ENCODE results near the gene FAM117A.

Gene FAM117A
- total RNA-seq = 69.8 to 103 (median 79.5) reads per million in 3 donors

DNA sequence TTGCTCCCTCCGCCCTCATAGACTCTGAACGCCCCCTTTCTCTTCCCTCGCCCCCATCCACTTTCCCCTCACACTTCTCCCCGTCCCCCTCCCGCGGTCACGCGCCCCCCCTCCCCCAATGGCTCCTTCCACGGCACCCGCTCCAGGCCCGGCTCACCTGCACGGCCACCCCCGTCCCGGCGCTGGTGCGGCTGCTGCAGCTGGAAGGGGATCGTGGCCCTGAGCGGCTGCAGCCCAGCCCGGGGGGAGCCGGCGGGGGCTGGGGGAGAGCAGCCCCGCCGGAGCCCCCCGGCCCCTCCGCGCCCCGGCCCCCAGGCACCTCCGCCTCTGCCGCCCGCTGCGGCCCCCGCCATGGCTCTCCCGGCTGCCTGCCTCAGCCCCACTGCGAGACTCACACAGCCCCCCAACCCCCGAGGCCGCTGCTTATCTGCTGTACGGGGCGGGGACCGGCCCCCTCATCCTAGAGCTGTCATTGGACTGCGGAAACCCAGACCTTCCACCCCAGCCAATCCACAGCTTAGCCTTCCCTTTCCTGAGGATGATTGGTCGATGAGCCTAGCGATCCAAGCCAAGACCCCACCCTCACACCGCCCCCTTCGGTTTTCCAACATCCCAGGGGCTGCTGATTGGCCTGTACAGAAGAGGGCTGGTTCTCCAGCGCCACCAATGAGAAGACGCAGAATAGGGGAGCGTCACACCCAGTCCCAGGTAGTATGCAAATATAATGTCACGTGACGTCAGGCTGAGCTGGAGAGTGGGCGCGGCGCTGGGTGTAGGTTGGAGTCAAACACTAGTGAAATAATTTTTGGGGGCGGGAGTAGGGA, at the start of gene FAM117A:
Gene FAM117A, minus strand, starts transcription at position 397 of the 824 bp plus-strand sequence. Its CDS starts 44 bp downstream, at position 353.
- Histone ChIP-seq H3K36me3 (ENCODE audit: control insufficient read depth, insufficient read depth, low read length) (no peaks in the 10 kb centered on the region), H3K4me3 (ENCODE audit: insufficient read depth, low read depth, low read length, poor library complexity, severe bottlenecking) (peak within 1 kb of the TSS; percentile 65), H3K4me1 (ENCODE audit: control insufficient read depth, insufficient read depth, low read length, poor library complexity, severe bottlenecking) (peaks cover 37% of the 10 kb centered on the region), H3K27me3 (replicated peaks; ENCODE audit: control insufficient read depth, insufficient read depth, low read length, poor library complexity, severe bottlenecking) (no peaks in the 10 kb centered on the region), H3K27ac (ENCODE audit: insufficient read depth, low read length, poor library complexity, severe bottlenecking) (peak within 1 kb of the TSS; percentile 67), H3K9me3 (ENCODE audit: control insufficient read depth, low read length) (no peaks in the 10 kb centered on the region)
- peak; percentile 95 to 98 (median 97) for DNase-seq

DNA sequence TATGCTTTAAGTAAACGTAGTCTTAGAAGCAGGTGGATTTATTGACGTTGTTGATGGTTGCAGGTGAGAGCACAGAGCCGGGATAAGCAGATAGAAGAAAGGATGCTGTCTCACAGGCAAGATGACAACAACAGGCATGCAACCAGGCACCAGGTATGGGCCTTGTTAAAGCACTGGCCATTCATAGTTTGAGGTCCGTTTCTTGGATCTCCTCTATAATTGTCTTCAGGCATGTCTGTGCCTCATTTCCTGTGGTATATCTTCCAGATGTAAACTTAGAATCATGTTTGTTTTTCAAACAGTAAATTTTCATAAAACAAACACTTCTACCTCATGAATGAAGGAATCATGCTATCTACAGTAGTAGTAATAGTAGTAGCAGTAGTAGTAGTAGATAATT, 45.1 kb upstream of the FAM117A start:
- H3K4me1 ChIP-seq (ENCODE audit: control insufficient read depth, insufficient read depth, low read length, poor library complexity, severe bottlenecking) = no peaks in the 10 kb centered on the region
- no peaks in the 10 kb centered on the region for H3K27me3 ChIP-seq (replicated peaks; ENCODE audit: control insufficient read depth, insufficient read depth, low read length, poor library complexity, severe bottlenecking)
- H3K4me3 ChIP-seq (ENCODE audit: insufficient read depth, low read depth, low read length, poor library complexity, severe bottlenecking) = no peak overlapping the region
- no peak for DNase-seq
- no peaks in the 10 kb centered on the region for H3K9me3 ChIP-seq (ENCODE audit: control insufficient read depth, low read length)
- no peak overlapping the region for H3K27ac ChIP-seq (ENCODE audit: insufficient read depth, low read length, poor library complexity, severe bottlenecking)
- H3K36me3 ChIP-seq (ENCODE audit: control insufficient read depth, insufficient read depth, low read length) = peaks cover 59% of the 10 kb centered on the region

DNA sequence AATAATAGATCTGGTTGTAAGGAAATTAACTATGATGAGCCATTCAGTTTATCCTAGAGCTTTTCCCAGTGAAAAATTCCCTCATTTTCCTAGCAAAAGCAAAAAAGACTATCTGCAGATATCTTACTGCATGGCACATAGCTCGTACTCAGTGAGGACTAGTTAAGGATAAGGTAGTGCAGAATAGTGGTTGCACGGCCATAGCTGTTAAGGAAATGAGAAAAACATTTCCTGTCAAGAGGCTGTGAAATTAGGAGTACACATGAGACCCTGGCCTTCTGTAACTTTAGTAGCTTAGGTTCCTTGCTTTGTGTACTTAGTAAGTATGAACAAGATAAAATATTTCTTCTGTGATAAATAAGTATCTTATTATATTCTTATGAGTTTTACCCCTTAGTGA, 34.8 kb upstream of the FAM117A start:
- DNase-seq = no peak
- Histone ChIP-seq H3K27me3 (replicated peaks; ENCODE audit: control insufficient read depth, insufficient read depth, low read length, poor library complexity, severe bottlenecking) (no peaks in the 10 kb centered on the region), H3K36me3 (ENCODE audit: control insufficient read depth, insufficient read depth, low read length) (peaks cover 73% of the 10 kb centered on the region), H3K27ac (ENCODE audit: insufficient read depth, low read length, poor library complexity, severe bottlenecking) (no peak overlapping the region), H3K9me3 (ENCODE audit: control insufficient read depth, low read length) (no peaks in the 10 kb centered on the region), H3K4me3 (ENCODE audit: insufficient read depth, low read depth, low read length, poor library complexity, severe bottlenecking) (no peak overlapping the region), H3K4me1 (ENCODE audit: control insufficient read depth, insufficient read depth, low read length, poor library complexity, severe bottlenecking) (peaks cover 6% of the 10 kb centered on the region)

DNA sequence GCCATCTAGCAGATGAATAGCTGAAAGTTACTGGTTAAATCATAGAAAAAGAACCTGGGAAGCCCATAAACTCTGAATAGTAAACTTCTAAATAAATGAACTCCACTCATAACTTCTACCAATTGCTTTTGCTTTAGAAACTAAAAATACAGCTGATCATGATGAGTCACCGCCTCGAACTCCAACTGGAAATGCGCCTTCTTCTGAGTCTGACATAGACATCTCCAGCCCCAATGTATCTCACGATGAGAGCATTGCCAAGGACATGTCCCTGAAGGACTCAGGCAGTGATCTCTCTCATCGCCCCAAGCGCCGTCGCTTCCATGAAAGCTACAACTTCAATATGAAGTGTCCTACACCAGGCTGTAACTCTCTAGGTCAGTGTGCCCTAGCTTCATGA, 34.3 kb upstream of the FAM117A start:
- Histone ChIP-seq H3K36me3 (ENCODE audit: control insufficient read depth, insufficient read depth, low read length) (peaks cover 78% of the 10 kb centered on the region), H3K4me1 (ENCODE audit: control insufficient read depth, insufficient read depth, low read length, poor library complexity, severe bottlenecking) (peaks cover 6% of the 10 kb centered on the region), H3K27me3 (replicated peaks; ENCODE audit: control insufficient read depth, insufficient read depth, low read length, poor library complexity, severe bottlenecking) (no peaks in the 10 kb centered on the region), H3K9me3 (ENCODE audit: control insufficient read depth, low read length) (no peaks in the 10 kb centered on the region), H3K27ac (ENCODE audit: insufficient read depth, low read length, poor library complexity, severe bottlenecking) (no peak overlapping the region), H3K4me3 (ENCODE audit: insufficient read depth, low read depth, low read length, poor library complexity, severe bottlenecking) (no peak overlapping the region)
- DNase-seq = no peak

- H3K4me1 ChIP-seq (ENCODE audit: control insufficient read depth, insufficient read depth, low read length, poor library complexity, severe bottlenecking) = peaks cover 12% of the 10 kb centered on the region
- no peak for DNase-seq
- H3K9me3 ChIP-seq (ENCODE audit: control insufficient read depth, low read length) = no peaks in the 10 kb centered on the region
- no peaks in the 10 kb centered on the region for H3K27me3 ChIP-seq (replicated peaks; ENCODE audit: control insufficient read depth, insufficient read depth, low read length, poor library complexity, severe bottlenecking)
- H3K4me3 ChIP-seq (ENCODE audit: insufficient read depth, low read depth, low read length, poor library complexity, severe bottlenecking) = no peak overlapping the region
- peaks cover 78% of the 10 kb centered on the region for H3K36me3 ChIP-seq (ENCODE audit: control insufficient read depth, insufficient read depth, low read length)
- H3K27ac ChIP-seq (ENCODE audit: insufficient read depth, low read length, poor library complexity, severe bottlenecking) = no peak overlapping the region
Observed at GRCh38 chr17:49795372-49795771, 31.4 kb upstream of the FAM117A start.

DNA sequence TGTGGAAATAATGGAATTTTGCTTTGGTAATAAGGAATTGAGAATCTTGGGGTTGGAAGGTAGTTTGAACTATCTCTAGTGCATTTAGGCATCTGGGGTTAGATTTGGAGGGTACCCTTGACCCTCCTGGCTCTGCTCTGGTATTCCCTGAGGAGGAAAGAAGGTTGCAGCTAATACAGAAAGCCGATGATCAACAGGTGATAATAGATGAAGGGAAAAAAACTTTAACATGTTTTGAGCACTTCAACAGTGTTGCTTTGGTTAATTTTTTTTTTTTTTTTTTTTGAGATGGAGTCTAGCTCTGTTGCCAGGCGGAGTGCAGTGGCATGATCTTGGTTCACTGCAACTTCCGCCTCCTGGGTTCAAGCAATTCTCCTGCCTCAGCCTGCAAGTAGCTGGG, 29.4 kb upstream of the FAM117A start:
- peaks cover 19% of the 10 kb centered on the region for H3K4me1 ChIP-seq (ENCODE audit: control insufficient read depth, insufficient read depth, low read length, poor library complexity, severe bottlenecking)

DNA sequence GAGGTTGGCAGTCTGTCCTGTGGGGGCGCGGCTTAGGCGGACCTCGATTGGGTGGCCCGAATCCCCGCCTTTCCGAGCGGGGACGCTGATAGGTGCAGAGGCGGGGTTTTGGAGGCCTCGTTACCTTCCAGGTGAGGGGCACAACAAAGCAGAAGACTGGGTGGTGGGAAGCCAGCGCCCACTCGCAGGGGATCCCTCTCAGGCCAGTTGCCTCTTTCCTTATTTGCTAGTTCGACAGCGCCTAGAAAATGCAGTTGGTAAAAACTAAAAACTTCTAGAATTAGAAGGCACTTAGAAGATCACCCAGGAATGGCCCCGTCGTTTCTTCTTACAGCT, 25.3 kb upstream of the FAM117A start:
- Histone ChIP-seq H3K4me3 (ENCODE audit: insufficient read depth, low read depth, low read length, poor library complexity, severe bottlenecking) (peak overlapping the region; percentile 39), H3K9me3 (ENCODE audit: control insufficient read depth, low read length) (no peaks in the 10 kb centered on the region), H3K27me3 (replicated peaks; ENCODE audit: control insufficient read depth, insufficient read depth, low read length, poor library complexity, severe bottlenecking) (no peaks in the 10 kb centered on the region)

More for the DNA sequence above, 29.4 kb upstream of the FAM117A start:
- Histone ChIP-seq H3K36me3 (ENCODE audit: control insufficient read depth, insufficient read depth, low read length) (peaks cover 61% of the 10 kb centered on the region), H3K27ac (ENCODE audit: insufficient read depth, low read length, poor library complexity, severe bottlenecking) (no peak overlapping the region), H3K9me3 (ENCODE audit: control insufficient read depth, low read length) (no peaks in the 10 kb centered on the region), H3K27me3 (replicated peaks; ENCODE audit: control insufficient read depth, insufficient read depth, low read length, poor library complexity, severe bottlenecking) (no peaks in the 10 kb centered on the region), H3K4me3 (ENCODE audit: insufficient read depth, low read depth, low read length, poor library complexity, severe bottlenecking) (no peak overlapping the region)
- no peak for DNase-seq

DNA sequence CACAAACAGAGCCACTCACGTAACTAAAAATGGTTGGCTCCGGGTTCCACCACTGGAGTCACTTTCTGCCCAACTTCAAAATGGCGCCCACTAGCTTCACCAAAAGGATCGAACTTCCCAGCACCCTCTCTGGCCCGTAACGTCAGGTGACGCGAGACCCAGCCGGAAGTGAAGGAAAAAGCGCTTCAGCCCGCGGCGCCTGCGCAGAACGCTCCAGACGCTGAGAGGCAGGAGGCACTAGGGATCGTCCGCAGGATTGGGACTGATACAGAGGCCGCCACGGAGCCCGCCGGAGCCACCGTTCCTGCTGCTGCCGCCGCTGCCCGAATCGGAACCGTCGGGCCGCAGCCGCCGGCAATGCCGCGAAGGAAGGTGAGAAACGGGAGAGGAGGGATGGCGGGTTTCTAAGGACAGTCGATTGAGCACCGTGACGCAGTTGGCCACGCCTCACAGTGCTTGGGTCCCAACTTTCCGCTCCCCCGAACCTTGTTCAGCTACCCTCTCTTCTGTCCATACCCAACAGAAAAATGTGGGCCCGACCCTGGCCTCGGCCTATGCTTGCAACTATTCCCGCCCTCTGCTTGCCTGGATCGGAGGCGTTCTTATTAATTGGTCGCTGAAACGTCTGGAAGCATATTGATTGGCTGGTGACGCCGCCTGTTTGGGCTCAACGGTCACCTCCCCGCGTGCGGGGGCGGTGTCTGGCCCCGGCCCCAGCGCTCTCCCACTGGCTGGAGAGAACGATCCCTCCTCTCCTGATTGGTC, 24.7 kb upstream of the FAM117A start, which contains the start of gene KAT7:
Gene KAT7, plus strand, starts transcription at position 204 of the 765 bp plus-strand sequence. Its CDS starts 154 bp downstream, at position 358.
- peak within 1 kb of the TSS; percentile 99 for H3K4me3 ChIP-seq (ENCODE audit: insufficient read depth, low read depth, low read length, poor library complexity, severe bottlenecking)
- H3K27ac ChIP-seq (ENCODE audit: insufficient read depth, low read length, poor library complexity, severe bottlenecking) = peak within 1 kb of the TSS; percentile 98
- peaks cover 25% of the 10 kb centered on the region for H3K36me3 ChIP-seq (ENCODE audit: control insufficient read depth, insufficient read depth, low read length)
- no peaks in the 10 kb centered on the region for H3K9me3 ChIP-seq (ENCODE audit: control insufficient read depth, low read length)
- H3K27me3 ChIP-seq (replicated peaks; ENCODE audit: control insufficient read depth, insufficient read depth, low read length, poor library complexity, severe bottlenecking) = no peaks in the 10 kb centered on the region
- DNase-seq = peak; percentile 97 to 99 (median 99)
- peaks cover 21% of the 10 kb centered on the region for H3K4me1 ChIP-seq (ENCODE audit: control insufficient read depth, insufficient read depth, low read length, poor library complexity, severe bottlenecking)

More for the DNA sequence above, 25.3 kb upstream of the FAM117A start:
- Histone ChIP-seq H3K4me1 (ENCODE audit: control insufficient read depth, insufficient read depth, low read length, poor library complexity, severe bottlenecking) (peaks cover 21% of the 10 kb centered on the region), H3K27ac (ENCODE audit: insufficient read depth, low read length, poor library complexity, severe bottlenecking) (peak overlapping the region; percentile 98), H3K36me3 (ENCODE audit: control insufficient read depth, insufficient read depth, low read length) (peaks cover 31% of the 10 kb centered on the region)
- no peak for DNase-seq

- peak overlapping the region; percentile 48 for H3K4me3 ChIP-seq (ENCODE audit: insufficient read depth, low read depth, low read length, poor library complexity, severe bottlenecking)
- no peaks in the 10 kb centered on the region for H3K9me3 ChIP-seq (ENCODE audit: control insufficient read depth, low read length)
- peaks cover 21% of the 10 kb centered on the region for H3K4me1 ChIP-seq (ENCODE audit: control insufficient read depth, insufficient read depth, low read length, poor library complexity, severe bottlenecking)
- no peaks in the 10 kb centered on the region for H3K27me3 ChIP-seq (replicated peaks; ENCODE audit: control insufficient read depth, insufficient read depth, low read length, poor library complexity, severe bottlenecking)
- peak overlapping the region; percentile 98 for H3K27ac ChIP-seq (ENCODE audit: insufficient read depth, low read length, poor library complexity, severe bottlenecking)
- H3K36me3 ChIP-seq (ENCODE audit: control insufficient read depth, insufficient read depth, low read length) = peaks cover 20% of the 10 kb centered on the region
- DNase-seq = peak in 2 of 3 donors; percentile 14
Observed at GRCh38 chr17:49787884-49788477, 24.1 kb upstream of the FAM117A start.

Data from effector memory CD4-positive, alpha-beta T cell (primary cell).